ENCODE data around the gene ZC3H13. TPM values are rescaled to one million over a fixed set of nuclear protein-coding genes. Genes with fewer than 3 reads are reported as not detected.

ZC3H13 gene
- total and polyA plus RNA-seq, 9 donors: 15.1 to 64.1 (median 41.9) TPM

- TF ChIP-seq CTCF (IDR thresholded peaks at IDR 0.05) (no peak), EP300 (IDR thresholded peaks at IDR 0.05) (no peak), POLR2A (IDR thresholded peaks at IDR 0.05) (no peak)
- Histone ChIP-seq H3K27ac (no peak overlapping the region), H3K27me3 (no peaks in the 10 kb centered on the region), H3K36me3 (no peaks in the 10 kb centered on the region), H3K9me3 (no peaks in the 10 kb centered on the region), H3K4me1 (ENCODE audit: insufficient read depth) (no peaks in the 10 kb centered on the region), H3K4me3 (no peak overlapping the region)
- whole genome bisulfite sequencing, 3 donors: 89 to 92% (median 91%) methylated on average over 1 of the region's 1 CpG
- no peak for DNase-seq
- intact Hi-C loops (cut with DNase I): no loop called here
Observed at GRCh38 chr13:45961468-45961867, 91.1 kb downstream of the ZC3H13 start.

- Histone ChIP-seq H3K4me3 (no peak overlapping the region), H3K9me3 (no peaks in the 10 kb centered on the region), H3K27ac (no peak overlapping the region), H3K4me1 (ENCODE audit: insufficient read depth) (no peaks in the 10 kb centered on the region), H3K27me3 (no peaks in the 10 kb centered on the region), H3K36me3 (no peaks in the 10 kb centered on the region)
- intact Hi-C loops (cut with DNase I): no loop called here
- 52 to 64% (median 61%) methylated on average over 3 of the region's 3 CpGs for WGBS, 3 donors
- DNase-seq: no peak
- no peak for TF ChIP-seq EP300 (IDR thresholded peaks at IDR 0.05)
- no peak for TF ChIP-seq POLR2A (IDR thresholded peaks at IDR 0.05)
- TF ChIP-seq CTCF (IDR thresholded peaks at IDR 0.05): no peak
Observed at GRCh38 chr13:45954836-45955800, 97.4 kb downstream of the ZC3H13 start.

GRCh38 chr13:45953082-45953481, 99.5 kb downstream of the ZC3H13 start:
- TF ChIP-seq EP300 (IDR thresholded peaks at IDR 0.05) (no peak), POLR2A (IDR thresholded peaks at IDR 0.05) (no peak), CTCF (IDR thresholded peaks at IDR 0.05) (no peak)
- DNase-seq: no peak
- no peaks in the 10 kb centered on the region for H3K9me3 ChIP-seq
- no peaks in the 10 kb centered on the region for H3K27me3 ChIP-seq
- no peaks in the 10 kb centered on the region for H3K36me3 ChIP-seq
- intact Hi-C loops (cut with DNase I): no loop called here
- H3K4me3 ChIP-seq: no peak overlapping the region
- H3K27ac ChIP-seq: no peak overlapping the region
- H3K4me1 ChIP-seq (ENCODE audit: insufficient read depth): no peaks in the 10 kb centered on the region
- 95 to 98% (median 97%) methylated on average over 3 of the region's 3 CpGs for WGBS, 3 donors

GRCh38 chr13:45951724-45952123, 100.8 kb downstream of the ZC3H13 start:
- no peaks in the 10 kb centered on the region for H3K27me3 ChIP-seq
- H3K27ac ChIP-seq: no peak overlapping the region
- DNase-seq: no peak
- TF ChIP-seq POLR2A (IDR thresholded peaks at IDR 0.05) (no peak), CTCF (IDR thresholded peaks at IDR 0.05) (no peak), EP300 (IDR thresholded peaks at IDR 0.05) (no peak)
- 31 to 59% (median 45%) methylated on average over 3 of the region's 3 CpGs for WGBS, 3 donors
- no peaks in the 10 kb centered on the region for H3K9me3 ChIP-seq
- intact Hi-C loops (cut with DNase I): no loop called here
- H3K36me3 ChIP-seq: no peaks in the 10 kb centered on the region
- no peak overlapping the region for H3K4me3 ChIP-seq
- no peaks in the 10 kb centered on the region for H3K4me1 ChIP-seq (ENCODE audit: insufficient read depth)
